AG04449 (cell line): ENCODE data around the gene TDP2.

Experiments used
- CTCF ChIA-PET: fragments of 350-600 bp; formaldehyde crosslinking; extraction: SDS; loops from one replicate; lab custom pipeline; 2021; ENCODE audit warnings: antibody characterized with exemption; lab: Yijun Ruan, JAX
- POLR2A ChIA-PET: fragments of 400-600, 350-600 bp; formaldehyde crosslinking; extraction: SDS; loops from one replicate; lab custom pipeline; 2020; ENCODE audit warnings: antibody characterized with exemption, inconsistent platforms; lab: Yijun Ruan, JAX
- DNase-seq: peaks from one replicate; pipeline ENCODE4 v3.0.0-alpha.2; 2010; ENCODE audit warnings: low read depth, low spot score
- H3K4me3 ChIP-seq: 2 replicates; pipeline ENCODE4 v1.5.1; 2011; ENCODE audit warnings: low read depth, mild to moderate bottlenecking, control low read depth, low read length
- CTCF ChIP-seq: IDR thresholded peaks from one replicate; pipeline ENCODE4 v1.5.1; 2011; ENCODE audit warnings: mild to moderate bottlenecking, moderate library complexity, low read length, control low read depth, inconsistent platforms; ENCODE audit not compliant: insufficient read depth; ENCODE audit errors: missing control alignments

Gene TDP2

GRCh38 chr6:24631671-24632070, 35.0 kb downstream of the TDP2 start:
- H3K4me3 ChIP-seq = no peak overlapping the region
- ChIA-PET POLR2A (no interaction called here), CTCF (no interaction called here)
- no peak for TF ChIP-seq CTCF
- DNase-seq = no peak

DNA sequence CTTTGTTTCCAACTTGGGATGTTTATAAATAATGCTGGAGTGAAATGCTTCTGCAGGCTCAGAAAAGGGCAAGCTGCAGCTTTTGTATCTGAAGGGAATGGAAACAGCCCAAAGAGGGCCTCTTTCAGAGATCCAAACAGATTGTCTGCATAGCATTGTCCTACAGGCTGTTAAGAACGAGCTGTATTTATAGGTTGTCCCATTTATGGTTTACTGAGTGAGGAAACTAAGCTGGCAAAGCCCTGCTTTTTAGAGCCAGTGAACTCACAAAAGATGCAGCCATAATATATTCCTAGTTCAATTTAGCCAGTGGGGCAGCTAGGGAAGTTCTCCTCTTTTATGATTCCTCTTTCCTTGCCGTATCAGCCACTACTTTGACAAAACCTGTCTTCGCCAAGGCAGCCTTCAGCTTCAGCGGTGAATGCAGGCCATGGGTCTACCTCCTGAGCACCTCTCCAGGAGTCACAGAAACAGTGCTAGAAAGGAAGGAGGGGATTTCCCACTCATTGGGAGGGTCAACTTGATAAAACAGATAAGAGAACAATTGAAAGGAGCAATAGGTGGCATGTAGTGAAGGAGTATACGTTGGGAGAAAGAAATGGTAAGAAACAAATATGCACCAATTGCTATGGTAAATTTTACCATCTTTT, 35.7 kb downstream of the TDP2 start:
- POLR2A ChIA-PET = no interaction called here
- no peak overlapping the region for H3K4me3 ChIP-seq
- no peak for TF ChIP-seq CTCF
- CTCF ChIA-PET = no interaction called here
- no peak for DNase-seq

DNA sequence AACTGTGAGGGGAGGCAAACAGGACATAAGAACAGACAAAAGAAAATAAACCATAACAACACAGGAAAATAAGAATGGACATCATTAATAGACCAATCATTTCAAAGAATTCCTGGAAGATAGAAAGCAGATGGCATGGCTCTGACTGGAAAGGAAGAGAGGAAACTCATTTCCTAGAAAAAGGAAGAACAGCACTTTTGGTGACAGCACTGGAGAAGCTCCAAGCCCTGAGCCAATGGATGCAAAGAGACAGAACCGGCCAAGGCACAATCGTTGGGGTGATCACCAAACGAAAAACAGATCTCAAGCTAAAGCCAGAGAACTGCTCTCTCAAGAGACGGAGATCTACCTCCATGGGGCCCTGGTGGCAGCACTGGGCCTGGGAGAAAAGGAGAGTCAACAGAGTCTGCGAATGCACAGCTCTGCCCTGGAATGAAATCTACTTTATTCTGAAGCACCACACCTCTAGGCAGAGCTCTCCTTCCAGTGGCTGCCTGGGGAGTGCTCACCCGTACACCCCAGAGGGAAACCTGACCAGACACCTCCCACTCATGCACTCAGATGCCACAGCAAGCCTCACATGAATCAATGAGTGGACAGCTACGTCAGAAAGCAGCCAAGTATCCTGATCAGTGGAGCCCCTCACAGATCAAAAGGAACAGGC, 44.9 kb downstream of the TDP2 start:
- DNase-seq = no peak
- POLR2A ChIA-PET = no interaction called here
- no peak overlapping the region for H3K4me3 ChIP-seq
- TF ChIP-seq CTCF = no peak
- CTCF ChIA-PET = interaction anchor here (1.4 kb wide), 1 partner anchor 41 kb away, joined by 6 read pairs; no protein-coding TSS in a partner anchor

GRCh38 chr6:24620637-24621036, 46.1 kb downstream of the TDP2 start:
- TF ChIP-seq CTCF = no peak
- CTCF ChIA-PET = interaction anchor here (1.4 kb wide), 1 partner anchor 40 kb away, joined by 6 read pairs; no protein-coding TSS in a partner anchor
- no peak for DNase-seq
- POLR2A ChIA-PET = no interaction called here
- H3K4me3 ChIP-seq = no peak overlapping the region

GRCh38 chr6:24619661-24620060, 47.0 kb downstream of the TDP2 start:
- no peak for DNase-seq
- POLR2A ChIA-PET = no interaction called here
- no peak for TF ChIP-seq CTCF
- CTCF ChIA-PET = no interaction called here
- no peak overlapping the region for H3K4me3 ChIP-seq

DNA sequence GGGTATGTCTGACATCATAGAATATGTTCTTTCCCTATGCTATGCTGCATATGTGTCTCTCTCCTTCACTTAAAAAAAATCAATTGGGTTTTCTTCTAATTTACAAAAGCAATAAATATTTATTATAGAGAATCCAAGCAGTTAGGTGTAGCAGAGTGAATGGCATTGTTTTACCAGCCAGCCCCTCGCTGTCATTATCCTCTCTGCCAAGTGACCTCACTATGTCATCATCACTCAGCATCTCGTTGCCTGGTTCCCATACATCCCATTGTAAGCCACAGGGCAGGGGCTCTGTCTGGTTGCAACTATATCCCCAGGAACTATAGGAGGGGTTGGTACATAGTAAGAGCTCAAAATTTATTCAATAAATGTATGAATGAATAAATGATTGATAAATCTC, 52.1 kb downstream of the TDP2 start:
- ChIA-PET POLR2A (no interaction called here), CTCF (interaction anchor here (1.0 kb wide), 2 partner anchors 33 to 63 kb away, joined by 3 read pairs; no protein-coding TSS in a partner anchor)
- TF ChIP-seq CTCF = no peak
- H3K4me3 ChIP-seq = no peak overlapping the region
- DNase-seq = no peak
